Measurements from ENCODE around the gene CDH23. TPM values are rescaled to one million over a fixed set of nuclear protein-coding genes. Genes with fewer than 3 reads are reported as not detected.
A peak's percentile ranks its signal among the peaks of the same experiment; 100 is the strongest.

CDH23 gene
- total RNA-seq, 1 experiment from 2014 or later: 0.40 TPM

DNA sequence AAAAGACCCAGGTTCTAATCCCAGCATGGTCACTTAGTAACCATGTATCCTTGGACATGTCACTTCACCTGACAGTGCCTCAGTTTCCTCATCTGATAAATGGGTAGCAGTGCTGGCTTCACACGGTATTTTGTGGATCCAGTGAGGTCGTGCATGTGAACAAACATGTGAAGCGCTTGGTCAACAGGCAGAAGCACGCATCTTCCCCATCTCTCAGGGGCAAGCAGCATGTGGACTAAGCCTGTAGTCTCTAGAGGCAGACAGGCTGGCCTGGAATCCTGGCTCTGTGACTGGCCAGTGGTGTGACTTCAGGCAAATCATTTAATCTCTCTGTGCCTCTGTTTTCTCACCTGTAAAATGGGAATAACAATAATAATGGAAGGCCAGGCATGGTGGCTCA, 207.0 kb downstream of the CDH23 start:
- DNase-seq (ENCODE audit: low read depth): no peak

DNA sequence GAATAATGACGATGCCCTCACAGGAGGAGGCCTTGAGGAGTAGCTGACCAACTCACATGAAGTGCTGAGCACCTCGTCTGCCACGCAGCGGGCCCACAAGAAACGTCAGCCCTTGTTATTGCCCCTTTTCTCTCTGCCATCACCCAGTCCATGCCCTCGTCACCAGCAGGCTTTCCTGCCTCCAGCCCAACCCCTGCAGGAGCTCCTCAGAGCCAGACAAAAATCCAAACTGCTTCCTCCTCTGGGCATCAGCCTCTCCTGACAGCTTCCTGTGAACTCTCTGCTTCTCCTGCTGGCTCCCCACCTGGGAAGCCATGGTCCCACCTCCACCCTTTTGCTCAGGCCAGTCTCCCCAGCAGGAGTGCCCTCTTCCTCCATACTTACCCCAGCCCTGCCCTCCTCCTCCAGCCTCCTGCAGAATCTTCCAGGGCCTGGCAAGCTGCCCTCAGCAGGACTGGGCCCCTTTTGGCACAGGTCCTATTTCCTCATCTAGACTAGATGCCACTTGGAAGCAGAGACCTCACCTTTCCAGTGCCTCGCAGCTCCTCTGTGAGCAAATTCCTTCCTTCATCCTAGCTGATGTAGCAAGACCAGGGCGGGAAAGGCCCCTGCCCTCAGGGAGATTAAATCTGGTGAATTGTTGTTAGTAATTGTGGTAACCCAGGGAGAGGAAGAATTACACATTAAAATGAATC, 207.8 kb downstream of the CDH23 start:
- DNase-seq (ENCODE audit: low read depth): peak; percentile 27

DNA sequence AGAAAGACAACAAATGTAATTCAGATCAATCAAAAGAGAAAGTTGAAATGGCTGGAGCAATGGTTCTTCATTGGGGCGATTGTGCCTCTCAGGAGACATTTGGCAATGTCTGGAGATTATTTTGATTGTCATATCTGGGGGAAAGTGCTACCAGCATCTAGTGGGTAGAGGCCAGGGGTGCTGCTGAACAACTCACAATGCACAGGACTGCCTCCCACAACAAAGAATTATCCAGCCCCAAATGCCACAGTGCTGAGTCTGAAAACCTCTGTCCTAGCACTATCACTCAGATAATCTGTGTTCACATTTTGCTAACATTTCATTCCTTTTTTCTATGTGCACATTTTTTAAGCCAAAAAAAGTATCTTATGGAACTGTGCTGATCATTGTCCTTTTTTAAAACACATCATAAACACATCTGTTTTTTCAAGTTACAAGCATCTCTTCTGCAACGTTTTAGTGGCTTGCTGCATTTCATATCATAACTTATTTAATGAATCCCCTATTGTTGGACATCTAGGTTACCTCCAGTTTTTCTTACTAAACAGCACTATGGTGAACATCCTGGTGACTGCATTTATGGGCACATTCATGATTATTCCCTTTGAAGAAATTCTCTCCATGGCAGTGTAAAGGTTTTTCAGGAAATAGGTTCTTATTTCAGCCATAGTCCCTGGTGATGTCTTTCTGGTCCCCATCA, 208.7 kb downstream of the CDH23 start:
- DNase-seq (ENCODE audit: low read depth): no peak

DNA sequence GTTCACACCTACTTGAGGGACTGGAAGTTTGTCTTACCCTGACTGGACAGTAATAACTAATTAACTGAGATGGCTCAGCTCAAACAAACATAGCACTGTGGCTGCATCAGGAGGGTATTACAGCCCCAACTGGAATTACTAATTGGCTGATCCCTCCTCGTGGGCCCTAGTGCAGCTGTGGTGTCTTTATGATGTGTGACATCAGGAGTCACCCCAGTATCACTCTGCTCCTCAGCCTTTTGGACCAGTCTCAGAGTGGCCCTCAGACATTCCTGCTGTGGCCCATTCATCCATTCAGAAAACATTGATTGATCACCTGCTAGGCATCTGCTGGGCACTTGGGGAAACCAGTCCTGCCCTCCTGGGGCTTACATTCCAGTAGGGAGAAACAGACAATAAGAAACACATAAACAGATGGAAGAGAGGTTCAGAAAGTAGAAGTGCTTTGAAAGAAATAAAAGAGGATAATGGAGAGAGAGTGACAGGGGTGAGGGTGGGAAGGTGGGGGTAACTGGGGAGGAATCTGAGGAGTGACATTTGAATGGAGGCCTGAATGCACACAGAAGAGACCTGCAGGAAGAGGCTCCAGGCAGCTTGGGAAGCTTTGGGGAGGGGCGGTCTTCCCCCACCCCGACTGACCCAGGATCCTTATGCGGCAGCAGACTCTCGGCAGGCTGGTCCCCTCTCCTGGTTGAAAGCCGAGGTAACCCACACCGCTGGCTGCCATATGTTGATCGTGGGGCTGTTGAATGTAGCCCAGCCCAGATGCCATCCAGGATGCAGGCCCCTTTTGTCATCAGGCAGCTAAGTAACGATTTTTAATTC, 209.7 kb downstream of the CDH23 start:
- DNase-seq (ENCODE audit: low read depth): no peak

DNA sequence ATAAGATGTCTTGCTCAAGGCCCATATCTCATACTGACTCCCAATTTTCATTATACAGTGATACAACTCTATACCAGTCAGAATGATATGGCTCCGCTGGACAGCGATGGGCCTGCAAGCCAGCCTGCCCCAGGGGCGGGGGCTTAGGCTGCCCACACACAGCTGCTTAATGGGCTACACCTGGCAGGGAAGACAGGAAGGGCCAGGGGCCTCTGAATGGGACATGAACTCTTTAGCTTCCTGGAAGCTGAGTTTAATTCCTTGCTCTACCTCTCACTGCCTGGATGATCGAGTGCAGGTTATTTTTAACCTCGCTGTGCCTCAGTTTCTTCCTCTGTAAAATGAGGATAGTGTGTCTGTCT, 210.3 kb downstream of the CDH23 start:
- no peak for DNase-seq (ENCODE audit: low read depth)

DNA sequence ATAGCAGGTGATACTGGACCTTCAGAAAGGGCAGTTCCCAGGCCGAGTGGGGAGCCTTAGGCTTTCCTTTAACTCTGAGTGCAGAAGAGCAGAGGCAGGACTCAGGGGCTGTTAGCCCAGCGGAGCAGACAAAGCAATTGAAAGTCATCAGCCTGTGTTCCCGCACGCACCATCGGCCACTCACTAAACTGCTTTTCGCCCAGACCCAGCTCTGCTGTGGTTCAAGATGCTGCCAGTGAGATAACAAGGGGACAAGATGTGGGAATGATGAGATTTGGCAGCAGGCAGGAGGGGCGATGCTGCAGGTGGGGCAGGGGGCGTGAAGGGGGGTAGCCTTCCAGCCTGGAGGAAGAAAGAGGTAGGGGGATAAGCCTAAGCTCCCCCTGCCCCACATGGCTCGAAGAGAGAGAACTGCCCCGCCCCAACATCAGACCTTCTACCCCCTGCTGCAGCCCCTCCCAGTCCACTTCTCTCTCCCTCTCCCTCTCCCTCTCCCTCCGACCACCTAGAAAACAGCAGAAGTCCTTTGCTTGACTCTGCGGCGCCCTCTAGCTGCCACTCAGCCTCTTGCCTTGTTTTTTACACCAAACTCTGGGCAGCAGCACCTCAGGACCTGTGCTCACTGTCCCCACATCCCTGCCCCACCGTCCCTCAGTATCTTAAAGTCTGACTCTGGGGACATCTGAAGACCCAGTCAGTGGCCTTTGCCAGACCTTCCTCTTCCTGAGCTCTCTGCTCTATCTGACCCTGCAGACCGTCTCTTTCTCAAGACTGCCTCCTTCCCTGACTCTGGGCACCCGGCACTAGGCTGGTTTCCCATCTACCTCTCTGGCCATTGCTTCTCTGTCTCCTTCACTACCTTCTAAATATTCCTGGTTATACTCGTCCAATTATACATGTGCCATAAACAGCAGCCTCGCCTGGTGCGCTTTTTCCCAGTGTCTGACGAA, 212.4 kb downstream of the CDH23 start:
- DNase-seq (ENCODE audit: low read depth): peak; percentile 62

DNA sequence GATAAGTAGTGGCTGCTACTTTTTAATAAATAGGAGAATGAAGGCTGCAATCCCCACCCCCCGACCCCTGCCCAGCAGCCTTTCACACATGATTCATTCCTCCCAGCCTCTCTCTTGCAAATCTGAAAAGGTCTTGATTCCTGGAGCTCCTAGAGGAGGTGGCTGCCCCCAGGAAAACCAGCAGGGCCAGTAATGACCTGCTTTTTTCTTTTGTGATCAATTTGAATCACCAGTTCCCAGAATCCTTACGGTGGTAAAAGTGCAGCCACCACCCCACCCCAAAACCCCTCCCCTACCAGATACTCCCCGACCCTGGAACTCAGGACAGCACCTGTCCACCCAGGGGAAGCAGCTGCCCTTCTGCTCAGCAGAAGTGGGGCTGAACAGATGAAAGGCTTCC, 213.9 kb downstream of the CDH23 start:
- no peak for DNase-seq (ENCODE audit: low read depth)

DNA sequence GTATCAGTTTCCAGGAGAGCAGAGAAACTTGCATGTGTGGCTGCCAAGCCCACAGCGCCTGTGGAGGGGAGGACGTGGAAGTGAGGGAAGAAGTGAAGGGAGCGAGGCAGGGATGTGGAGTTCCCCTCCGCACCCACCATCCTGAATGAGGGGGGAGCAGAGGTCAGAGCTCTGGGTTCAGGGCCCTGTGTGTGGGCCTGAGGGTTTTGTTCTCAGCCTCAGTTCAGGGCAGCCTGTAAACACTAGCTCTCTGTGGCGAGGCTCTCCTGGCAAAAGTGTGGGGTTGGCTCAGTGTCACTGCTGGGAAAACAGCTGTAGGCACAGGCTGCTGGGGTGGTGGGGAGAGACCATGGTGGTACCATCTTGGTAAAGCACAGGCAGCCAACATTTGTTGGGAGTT, 214.4 kb downstream of the CDH23 start:
- no peak for DNase-seq (ENCODE audit: low read depth)

DNA sequence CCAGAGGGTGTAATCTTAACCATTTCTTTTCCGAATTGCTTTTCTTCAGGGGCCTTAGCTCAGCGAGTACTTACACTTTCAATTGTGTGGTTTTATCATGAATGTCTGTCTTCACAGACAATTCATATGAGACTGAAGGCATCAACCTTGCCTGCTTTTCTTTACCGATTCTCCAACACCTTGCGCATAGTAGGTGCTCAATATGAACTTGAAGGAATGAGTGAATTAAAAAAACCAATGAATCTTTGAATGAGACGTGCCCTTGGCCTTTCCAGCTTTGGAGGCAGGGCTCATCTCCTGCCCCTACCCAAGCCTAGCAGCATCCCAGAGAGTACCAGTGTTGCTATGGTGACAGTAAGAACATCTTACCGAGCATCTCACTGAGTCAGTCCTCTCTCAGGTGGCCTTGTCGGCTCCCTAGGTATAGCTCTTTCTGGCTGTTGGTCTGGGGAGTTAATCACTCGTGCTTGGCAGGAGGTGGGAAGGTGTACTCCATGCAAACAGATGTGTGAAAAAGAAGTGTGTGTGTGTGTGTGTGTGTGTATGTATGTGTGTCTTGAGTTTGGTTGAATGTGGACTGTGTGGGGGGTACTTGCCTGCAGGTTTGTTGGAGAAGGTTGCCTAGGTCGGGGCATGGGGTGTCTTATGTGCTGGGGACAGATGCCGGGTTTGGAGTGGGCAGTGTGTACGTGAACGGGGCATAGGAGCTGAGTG, 215.1 kb downstream of the CDH23 start:
- DNase-seq (ENCODE audit: low read depth): no peak

DNA sequence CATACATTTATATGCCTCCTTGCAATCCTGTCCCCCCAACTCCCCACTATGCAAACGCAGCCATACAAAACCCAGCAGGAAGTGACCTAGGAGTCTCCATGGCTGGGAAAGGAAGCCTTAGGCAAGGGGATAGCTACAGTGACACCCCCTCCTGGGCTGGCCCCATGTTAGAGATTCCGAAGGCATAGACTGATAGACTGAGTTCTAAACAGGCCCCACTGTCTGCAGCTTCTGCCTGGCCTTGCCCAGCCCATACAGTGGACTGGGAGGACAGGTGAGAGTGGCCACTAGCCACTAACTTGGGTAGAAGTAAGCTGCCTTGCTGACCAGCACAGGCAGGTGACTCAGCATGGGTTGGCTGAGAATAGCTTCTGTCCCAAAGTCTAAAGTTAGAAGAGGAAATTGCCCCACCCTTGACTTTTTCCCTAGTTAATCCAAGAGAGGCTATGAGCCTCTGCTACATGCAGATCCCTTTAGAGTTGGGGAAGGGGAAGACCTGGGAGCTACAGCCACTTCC, 216.6 kb downstream of the CDH23 start:
- peak; percentile 18 for DNase-seq (ENCODE audit: low read depth)

DNA sequence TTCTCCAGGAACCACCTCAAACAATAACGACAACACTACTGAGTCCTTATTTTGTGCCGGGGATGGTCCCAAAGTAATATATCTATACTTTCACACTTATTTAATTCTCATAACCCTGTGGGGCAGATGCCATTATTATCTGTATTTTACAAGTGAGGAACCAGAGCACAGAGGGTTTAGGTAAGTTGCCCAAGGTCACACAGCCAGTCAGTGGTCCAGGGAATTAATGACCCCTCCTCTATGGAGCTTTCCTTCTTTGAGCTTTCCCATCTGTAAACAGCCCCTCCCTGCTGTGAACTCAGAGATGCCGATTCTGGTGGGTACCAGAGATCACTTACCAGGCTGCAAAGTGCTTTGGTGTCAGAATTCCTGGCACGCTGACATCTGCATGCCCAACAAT, 217.2 kb downstream of the CDH23 start:
- DNase-seq (ENCODE audit: low read depth): no peak

DNA sequence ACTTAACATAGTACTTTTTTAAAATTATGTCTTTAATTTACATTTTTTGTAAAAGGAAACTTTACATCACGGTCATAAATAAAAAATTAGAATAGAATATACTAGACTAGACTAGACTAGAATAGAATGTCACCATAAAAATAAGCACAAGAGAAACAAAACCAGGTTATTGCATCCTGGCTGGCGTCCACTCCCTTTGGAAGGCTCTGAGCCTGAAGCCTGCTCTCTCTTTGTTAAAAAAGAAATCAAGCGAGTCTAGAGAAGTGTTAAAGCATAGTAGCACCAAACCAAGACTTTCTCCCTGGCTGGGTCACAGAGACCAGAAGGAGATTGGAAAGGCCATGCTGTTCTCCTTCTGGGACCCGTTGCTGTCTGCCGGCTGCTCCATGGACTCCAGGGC, 218.2 kb downstream of the CDH23 start:
- no peak for DNase-seq (ENCODE audit: low read depth)

DNA sequence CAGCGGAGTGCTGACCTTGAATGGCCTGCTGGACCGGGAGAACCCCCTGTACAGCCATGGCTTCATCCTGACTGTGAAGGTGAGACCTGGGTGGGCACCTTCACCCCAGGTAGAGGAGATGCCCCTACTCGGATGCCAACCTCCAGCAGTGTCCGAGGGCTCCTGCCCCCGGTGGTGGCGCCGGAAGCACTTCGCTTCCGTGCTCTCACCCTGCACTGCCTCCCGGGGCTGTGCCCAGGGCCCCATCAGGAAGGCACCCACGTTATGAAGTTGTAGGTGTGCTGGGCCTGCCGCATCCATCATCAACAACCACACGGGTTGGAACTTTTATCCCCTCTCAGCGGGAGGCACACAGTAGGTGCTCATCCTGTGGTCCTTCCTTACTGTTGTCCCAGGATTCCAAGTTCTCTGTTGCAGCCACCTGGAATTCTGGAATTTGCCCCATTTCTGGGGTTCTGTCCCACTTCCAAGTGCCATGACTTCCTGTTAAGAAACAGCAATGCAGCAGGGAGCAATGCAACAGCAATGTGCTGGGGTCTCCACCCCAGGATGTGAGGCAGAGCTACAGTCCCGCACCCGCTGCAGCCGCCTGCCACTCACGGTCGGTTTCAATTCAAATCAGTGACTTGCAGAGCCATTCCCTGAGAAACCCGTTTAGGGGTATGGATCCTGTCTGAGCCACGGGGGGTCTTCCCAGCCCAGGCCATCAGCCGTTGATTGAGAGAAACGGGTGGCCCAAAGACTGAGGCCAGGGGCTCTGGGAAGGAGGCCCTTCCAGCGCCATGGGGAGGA, 219.0 kb downstream of the CDH23 start:
- DNase-seq (ENCODE audit: low read depth): no peak

DNA sequence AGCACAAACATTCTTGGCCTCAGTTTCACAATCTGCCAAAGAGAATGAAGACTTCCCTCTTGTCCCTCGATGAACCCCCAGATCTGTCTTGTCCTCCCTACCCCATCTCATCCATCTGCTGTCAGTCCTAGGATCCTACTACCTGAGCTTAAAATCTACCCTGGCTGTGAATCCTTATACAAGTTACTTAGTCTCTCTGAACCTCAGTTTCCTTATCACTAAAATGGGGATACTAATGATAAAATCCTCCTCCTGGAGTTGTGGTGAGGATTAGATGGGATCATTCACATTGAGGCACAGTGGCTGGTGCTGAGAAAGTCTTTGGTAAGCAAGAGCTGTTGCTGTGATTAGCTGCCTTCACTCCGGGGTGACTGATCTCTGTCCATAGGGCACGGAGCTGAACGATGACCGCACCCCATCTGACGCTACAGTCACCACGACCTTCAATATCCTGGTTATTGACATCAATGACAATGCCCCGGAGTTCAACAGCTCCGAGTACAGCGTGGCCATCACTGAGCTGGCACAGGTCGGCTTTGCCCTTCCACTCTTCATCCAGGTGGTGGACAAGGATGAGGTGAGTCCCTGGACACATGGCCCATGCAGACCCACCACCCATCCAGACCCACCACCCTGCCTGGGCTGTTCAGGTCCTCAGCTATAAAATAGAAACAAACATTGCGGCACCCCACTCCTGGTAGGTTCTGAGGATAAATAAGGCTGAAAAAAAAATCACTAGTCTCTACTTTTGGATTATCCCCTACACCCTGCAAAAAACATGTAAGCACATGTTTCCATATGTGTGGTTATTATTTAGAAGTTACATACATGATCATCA, 220.3 kb downstream of the CDH23 start:
- DNase-seq (ENCODE audit: low read depth): no peak

DNA sequence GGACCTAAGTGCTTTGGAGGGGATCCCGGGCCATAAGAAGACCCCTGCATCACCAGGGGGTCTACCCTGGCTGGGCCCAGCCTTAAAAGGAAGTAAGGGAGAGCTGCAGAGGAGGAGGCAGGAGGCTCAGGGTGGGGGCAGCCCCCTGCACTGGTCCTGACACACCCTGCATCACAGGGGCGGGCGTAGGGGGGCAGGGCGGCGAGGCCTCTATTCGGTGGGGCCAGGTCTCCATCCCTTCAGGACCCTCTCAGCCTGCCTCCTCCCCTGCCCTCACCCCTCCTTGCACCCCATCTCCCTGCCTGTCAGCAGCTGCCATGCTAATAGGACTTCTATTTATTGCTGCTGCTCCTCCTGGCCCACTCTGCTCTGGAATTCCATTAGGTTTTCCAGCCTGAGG, 221.5 kb downstream of the CDH23 start:
- DNase-seq (ENCODE audit: low read depth): no peak

DNA sequence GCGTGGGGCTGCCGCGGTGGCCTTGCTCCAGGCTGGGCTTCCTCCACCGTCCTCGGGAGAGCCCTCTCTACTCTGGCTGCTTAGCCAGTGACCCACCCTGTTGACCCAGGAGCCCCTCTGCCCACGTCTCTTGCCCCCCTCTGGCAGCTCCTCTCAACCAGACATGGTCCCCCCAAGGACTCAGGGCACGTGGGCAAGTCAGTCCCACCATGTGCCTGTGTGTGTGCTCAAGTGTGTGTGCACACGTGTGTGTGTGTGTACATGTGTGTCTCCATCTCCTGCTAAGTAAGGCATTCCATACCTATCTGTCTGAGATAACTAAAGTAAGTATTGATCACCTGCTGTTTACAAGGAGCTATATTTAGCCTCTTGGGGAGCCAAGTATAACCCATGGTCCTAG, 221.9 kb downstream of the CDH23 start:
- no peak for DNase-seq (ENCODE audit: low read depth)

DNA sequence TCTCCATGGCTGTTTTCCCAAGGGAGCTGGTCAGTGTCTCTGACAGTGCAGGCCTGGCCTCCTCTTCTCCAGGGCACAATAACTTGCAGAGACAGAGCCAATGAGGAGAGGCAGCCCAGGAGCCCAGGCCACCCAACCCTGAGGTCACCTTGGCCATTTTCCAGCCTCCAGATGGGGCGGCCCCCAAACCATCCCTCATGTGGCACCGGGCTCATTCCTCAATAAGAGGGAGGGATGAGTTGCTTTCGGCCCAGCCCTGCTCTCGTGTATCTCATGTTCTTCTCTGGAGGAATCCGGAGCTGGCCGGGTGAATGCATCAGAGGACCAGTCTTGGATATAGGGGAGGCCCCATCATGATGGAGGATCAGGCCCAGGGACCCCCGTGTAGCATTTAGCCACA, 223.9 kb downstream of the CDH23 start:
- DNase-seq (ENCODE audit: low read depth): no peak

DNA sequence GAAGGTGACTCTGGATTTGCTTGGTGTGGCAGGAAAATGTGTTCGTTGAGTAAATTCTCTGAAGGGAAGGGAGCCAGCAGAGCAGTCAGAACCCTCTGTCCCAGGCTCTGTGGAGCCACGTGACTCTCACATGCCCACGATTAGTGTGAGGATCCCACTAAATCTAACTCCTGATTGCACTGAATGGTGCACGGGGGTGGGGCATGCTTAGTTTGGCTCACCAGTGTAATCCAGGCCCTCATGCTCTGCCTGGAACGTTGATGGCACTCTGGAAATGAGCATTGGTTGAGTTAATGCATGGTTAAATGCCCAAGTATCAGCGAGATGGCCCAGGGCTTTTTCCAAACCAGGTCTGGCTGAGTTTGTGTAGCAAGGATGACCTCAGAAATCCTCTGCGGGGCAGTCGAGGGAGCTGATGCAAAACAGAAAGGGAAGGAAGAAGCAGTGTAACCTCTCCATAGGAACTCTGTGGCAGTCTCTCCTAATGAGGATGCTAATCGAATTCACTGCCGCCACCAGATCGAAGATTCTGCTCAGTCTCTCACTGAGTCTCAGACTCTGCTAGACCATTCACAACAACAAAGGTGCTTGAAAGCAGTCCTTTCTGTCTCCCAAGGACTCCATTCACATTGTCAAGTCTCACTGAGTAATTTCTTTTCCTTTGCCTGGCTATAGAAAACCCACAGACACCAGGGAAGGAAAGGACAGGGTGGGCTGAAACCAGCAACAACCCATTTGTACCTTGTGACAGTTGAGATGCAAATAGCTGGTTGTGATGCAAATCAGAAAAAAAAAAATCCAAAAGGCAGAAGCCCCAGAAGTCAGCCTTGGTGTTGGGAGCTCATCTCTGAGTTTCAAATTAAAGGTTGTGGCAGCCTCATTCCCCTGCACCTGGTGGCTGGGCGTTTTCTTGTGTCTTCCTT, 224.8 kb downstream of the CDH23 start:
- DNase-seq (ENCODE audit: low read depth): no peak
